Spleen (tissue), 7 donors: ENCODE data around the gene TCEA2.

Experiments used
- CTCF ChIP-seq, 11 experiments: fragments of 200-600 bp in 7 of 11; fragments of 450-650 bp in 4 of 11; sonication (generic) in 4 of 11; IDR thresholded peaks in 8 of 11; conservative IDR thresholded peaks in 3 of 11; 1 replicate in 7 of 11; 2 replicates in 4 of 11; pipeline versions ENCODE4 v1.4.0 to v1.8.0; 2016 to 2021; ENCODE audit warnings: antibody characterized with exemption in 11 of 11, inconsistent platforms in 4 of 11, mild to moderate bottlenecking in 1 of 11
- POLR2A ChIP-seq, 3 donors: fragments of 450-650 bp; IDR thresholded peaks; one replicate each; pipeline ENCODE4 v1.5.1; 2017; ENCODE audit warnings: antibody characterized with exemption in 3 of 3, mild to moderate bottlenecking in 1 of 3
- POLR2AphosphoS5 ChIP-seq, 3 donors: sonication (generic); formaldehyde crosslinking; IDR thresholded peaks; one replicate each; pipeline ENCODE4 v1.5.1; 2017; ENCODE audit warnings: antibody characterized with exemption in 3 of 3
- donor health status: DM: no; HTN: no; CAD: no; lungs with moderate emphysema.
- donor health status: DM: no; HTN: no; CAD: no.
- donor health status: DM: no; HTN: no; CAD: no.

GRCh38 chr20:64063389-64064144, 569 bp downstream of the TCEA2 start:
- TF ChIP-seq POLR2AphosphoS5 (IDR thresholded peaks at IDR 0.05) (peak in 2 of 3 donors; percentile 4 to 42), POLR2A (IDR thresholded peaks at IDR 0.05) (no peak), CTCF (IDR thresholded peaks at IDR 0.05 in 8 of 11, conservative IDR thresholded peaks at IDR 0.05 in 3 of 11) (no peak)
